ENCODE results near the gene ZBTB11. TPM values are rescaled to one million over a fixed set of nuclear protein-coding genes. Genes with fewer than 3 reads are reported as not detected.

Gene ZBTB11
- total and polyA plus RNA-seq, 2 donors (not counting 3 experiments of a cell fraction or from before 2014, with no cell fraction given): 4.2 to 15.8 TPM

- POLR2A ChIA-PET: no interaction called here
- H3K9me1 ChIP-seq (replicated peaks; ENCODE audit: control insufficient read depth, extremely low read depth, insufficient read depth, low read length): no peaks in the 10 kb centered on the region
- H2AFZ ChIP-seq (ENCODE audit: low read depth, low read length): no peak overlapping the region
- BruUV-seq (replicated peaks): no TSS peak
- dilution Hi-C loops (cut with MboI; ENCODE audit: extremely low pct_ligation_motif_present, low sequenced_read_pairs): no loop called here
- intact Hi-C loops (cut with micrococcal nuclease): no loop called here
- H3K4me1 ChIP-seq (ENCODE audit: control insufficient read depth, extremely low read depth, insufficient read depth, low read length): no peaks in the 10 kb centered on the region
- no peak overlapping the region for H3K27ac ChIP-seq (ENCODE audit: insufficient read depth, low read depth, low read length)
- no peaks in the 10 kb centered on the region for H3K36me3 ChIP-seq (ENCODE audit: control insufficient read depth in 2 of 2, extremely low read depth in 1 of 2, insufficient read depth in 2 of 2, low read length in 2 of 2)
- FAIRE-seq (no peak), DNase-seq (ENCODE audit: low read depth, low spot score) (no peak)
- H3K27me3 ChIP-seq (ENCODE audit: control insufficient read depth in 2 of 2, insufficient read depth in 2 of 2, low read length in 2 of 2): no peaks in the 10 kb centered on the region
- TF ChIP-seq MYC (IDR thresholded peaks at IDR 0.05; ENCODE audit: low read depth, low read length): no peak
- no peak overlapping the region for H3K4me2 ChIP-seq (ENCODE audit: insufficient read depth, low read length)
- H4K20me1 ChIP-seq (replicated peaks; ENCODE audit: control insufficient read depth, extremely low read depth, insufficient read depth, low read length): no peaks in the 10 kb centered on the region
- H3K9ac ChIP-seq (replicated peaks; ENCODE audit: extremely low read depth, insufficient read depth, low read length): no peak overlapping the region
- no peaks in the 10 kb centered on the region for H3K79me2 ChIP-seq (ENCODE audit: control insufficient read depth, insufficient read depth, low read length)
- CTCF ChIA-PET: no interaction called here
- H3K4me3 ChIP-seq (replicated peaks in 1 of 3; ENCODE audit: insufficient read depth in 1 of 3, low read depth in 1 of 3, low read length in 3 of 3): no peak overlapping the region
- no peaks in the 10 kb centered on the region for H3K9me3 ChIP-seq (replicated peaks; ENCODE audit: control insufficient read depth, insufficient read depth, low read length)
Observed at GRCh38 chr3:101602731-101603130, 74.2 kb downstream of the ZBTB11 start.

Small RNA genes within 50 kb of the gene (small RNA-seq; reads per million reads assigned to genes)
- gene RF00019 (ENCODE audit: insufficient read depth, insufficient read length, low read depth, low replicate concordance) (not detected), gene RNU6-1256P (ENCODE audit: insufficient read depth, insufficient read length, low read depth, low replicate concordance) (not detected), gene RNY1P12 (ENCODE audit: insufficient read depth, insufficient read length, low read depth, low replicate concordance) (not detected)

Other genes with a start within 250 kb of the ZBTB11 start
- 18.7 and 20.2 TPM in 2 replicates for gene SENP7, start 163.9 kb downstream of the ZBTB11 start, total RNA-seq
- 4.5 and 5.1 TPM in 2 replicates for gene SENP7, start 163.9 kb downstream of the ZBTB11 start, polyA plus RNA-seq
- gene TRMT10C, start 115.3 kb downstream of the ZBTB11 start, total RNA-seq: 28.0 and 29.6 TPM in 2 replicates
- gene TRMT10C, start 115.3 kb downstream of the ZBTB11 start, polyA plus RNA-seq: 13.8 and 16.6 TPM in 2 replicates
- gene PCNP, start 103.0 kb downstream of the ZBTB11 start, total RNA-seq: 137 and 155 TPM in 2 replicates
- gene PCNP, start 103.0 kb downstream of the ZBTB11 start, polyA plus RNA-seq: 13.4 and 22.7 TPM in 2 replicates
- gene RPL24, start 9.6 kb upstream of the ZBTB11 start, total RNA-seq: 1,070 and 1,111 TPM in 2 replicates
- 398 and 766 TPM in 2 replicates for gene RPL24, start 9.6 kb upstream of the ZBTB11 start, polyA plus RNA-seq
- 10.3 and 14.0 TPM in 2 replicates for gene CEP97, start 47.5 kb upstream of the ZBTB11 start, total RNA-seq
- gene CEP97, start 47.5 kb upstream of the ZBTB11 start, polyA plus RNA-seq: 1.4 and 1.9 TPM in 2 replicates
- 19.9 and 20.3 TPM in 2 replicates for gene NXPE3, start 102.1 kb upstream of the ZBTB11 start, total RNA-seq
- gene NXPE3, start 102.1 kb upstream of the ZBTB11 start, polyA plus RNA-seq: 12.3 and 13.7 TPM in 2 replicates
- gene NFKBIZ, start 172.4 kb upstream of the ZBTB11 start, total RNA-seq: 27.4 and 28.9 TPM in 2 replicates
- 16.7 and 17.5 TPM in 2 replicates for gene NFKBIZ, start 172.4 kb upstream of the ZBTB11 start, polyA plus RNA-seq

All from endothelial cell of umbilical vein (primary cell).